Measurements from ENCODE around the gene FAM168A.

Gene FAM168A

GRCh38 chr11:73428227-73428626 lies 169.7 kb downstream of the FAM168A start:
- no peak overlapping the region for H3K4me3 ChIP-seq (replicated peaks; ENCODE audit: low read depth, low read length)
- no peaks in the 10 kb centered on the region for H3K36me3 ChIP-seq (ENCODE audit: control insufficient read depth, insufficient read depth, low read length)

GRCh38 chr11:73426219-73426850 lies 171.6 kb downstream of the FAM168A start:
- TF ChIP-seq CTCF (IDR thresholded peaks at IDR 0.05; ENCODE audit: insufficient read depth, low read length, poor library complexity, severe bottlenecking): no peak
- Histone ChIP-seq H3K36me3 (ENCODE audit: control insufficient read depth, insufficient read depth, low read length) (no peaks in the 10 kb centered on the region), H3K27me3 (replicated peaks; ENCODE audit: control insufficient read depth, insufficient read depth, low read length) (no peaks in the 10 kb centered on the region), H3K4me3 (replicated peaks; ENCODE audit: low read depth, low read length) (no peak overlapping the region)
- DNase-seq (ENCODE audit: extremely low read depth, insufficient read length): no peak

More at GRCh38 chr11:73428227-73428626, 169.7 kb downstream of the FAM168A start:
- H3K27me3 ChIP-seq (replicated peaks; ENCODE audit: control insufficient read depth, insufficient read depth, low read length): no peaks in the 10 kb centered on the region
- TF ChIP-seq CTCF (IDR thresholded peaks at IDR 0.05; ENCODE audit: insufficient read depth, low read length, poor library complexity, severe bottlenecking): no peak
- DNase-seq (ENCODE audit: extremely low read depth, insufficient read length): no peak

GRCh38 chr11:73425108-73425507 lies 172.8 kb downstream of the FAM168A start:
- no peak for DNase-seq (ENCODE audit: extremely low read depth, insufficient read length)
- no peaks in the 10 kb centered on the region for H3K36me3 ChIP-seq (ENCODE audit: control insufficient read depth, insufficient read depth, low read length)
- no peak for TF ChIP-seq CTCF (IDR thresholded peaks at IDR 0.05; ENCODE audit: insufficient read depth, low read length, poor library complexity, severe bottlenecking)
- no peak overlapping the region for H3K4me3 ChIP-seq (replicated peaks; ENCODE audit: low read depth, low read length)
- H3K27me3 ChIP-seq (replicated peaks; ENCODE audit: control insufficient read depth, insufficient read depth, low read length): no peaks in the 10 kb centered on the region

GRCh38 chr11:73423506-73423905 lies 174.4 kb downstream of the FAM168A start:
- no peak for DNase-seq (ENCODE audit: extremely low read depth, insufficient read length)
- H3K27me3 ChIP-seq (replicated peaks; ENCODE audit: control insufficient read depth, insufficient read depth, low read length): no peaks in the 10 kb centered on the region
- peaks cover 2% of the 10 kb centered on the region for H3K36me3 ChIP-seq (ENCODE audit: control insufficient read depth, insufficient read depth, low read length)
- TF ChIP-seq CTCF (IDR thresholded peaks at IDR 0.05; ENCODE audit: insufficient read depth, low read length, poor library complexity, severe bottlenecking): no peak
- no peak overlapping the region for H3K4me3 ChIP-seq (replicated peaks; ENCODE audit: low read depth, low read length)

- no peak for TF ChIP-seq CTCF (IDR thresholded peaks at IDR 0.05; ENCODE audit: insufficient read depth, low read length, poor library complexity, severe bottlenecking)
- DNase-seq (ENCODE audit: extremely low read depth, insufficient read length): no peak
- Histone ChIP-seq H3K36me3 (ENCODE audit: control insufficient read depth, insufficient read depth, low read length) (peaks cover 4% of the 10 kb centered on the region), H3K4me3 (replicated peaks; ENCODE audit: low read depth, low read length) (no peak overlapping the region), H3K27me3 (replicated peaks; ENCODE audit: control insufficient read depth, insufficient read depth, low read length) (no peaks in the 10 kb centered on the region)
Measured at GRCh38 chr11:73422886-73423285, 175.0 kb downstream of the FAM168A start.

- DNase-seq (ENCODE audit: extremely low read depth, insufficient read length): no peak
- no peak for TF ChIP-seq CTCF (IDR thresholded peaks at IDR 0.05; ENCODE audit: insufficient read depth, low read length, poor library complexity, severe bottlenecking)
- H3K4me3 ChIP-seq (replicated peaks; ENCODE audit: low read depth, low read length): no peak overlapping the region
- H3K36me3 ChIP-seq (ENCODE audit: control insufficient read depth, insufficient read depth, low read length): peaks cover 4% of the 10 kb centered on the region
- H3K27me3 ChIP-seq (replicated peaks; ENCODE audit: control insufficient read depth, insufficient read depth, low read length): no peaks in the 10 kb centered on the region
Measured at GRCh38 chr11:73420136-73420535, 177.8 kb downstream of the FAM168A start.

All from GM06990 (cell line).